HCT116 (cell line): ENCODE measurements around the gene TROAP.

Experiments
- CBX3 ChIP-seq: IDR thresholded peaks from 2 replicates; pipeline ENCODE4 v1.6.1; 2012; ENCODE audit warnings: low read depth
- CEBPB ChIP-seq: IDR thresholded peaks from 2 replicates; pipeline ENCODE4 v1.6.1; 2012; ENCODE audit warnings: low read depth
- CTCF ChIP-seq, 3 experiments: fragments of 200-600 bp in 1 of 3; sonication (generic) in 1 of 3; IDR thresholded peaks in 2 of 3; conservative IDR thresholded peaks in 1 of 3; 2 replicates each; pipeline ENCODE4 v1.5.1; 2012 to 2017; ENCODE audit warnings: low read depth in 2 of 3, low read length in 2 of 3, antibody characterized with exemption in 1 of 3, borderline replicate concordance in 1 of 3, control low read depth in 1 of 3, mild to moderate bottlenecking in 1 of 3, mixed read lengths in 1 of 3, mixed run types in 1 of 3, moderate library complexity in 1 of 3; ENCODE audit not compliant: insufficient read depth in 1 of 3
- ELF1 ChIP-seq: IDR thresholded peaks from 2 replicates; pipeline ENCODE4 v1.6.1; 2012; ENCODE audit warnings: low read depth, borderline replicate concordance
- POLR2A ChIP-seq: IDR thresholded peaks from 2 replicates; pipeline ENCODE4 v1.7.0; 2011; ENCODE audit warnings: borderline replicate concordance; ENCODE audit not compliant: insufficient read depth, insufficient read length; ENCODE audit errors: extremely low read depth
- POLR2AphosphoS5 ChIP-seq: IDR thresholded peaks from 2 replicates; pipeline ENCODE4 v1.6.1; 2011; ENCODE audit warnings: mild to moderate bottlenecking, low read depth, low read length, moderate library complexity
- SRF ChIP-seq: IDR thresholded peaks from 2 replicates; pipeline ENCODE4 v1.6.1; 2012; ENCODE audit warnings: low read depth

GRCh38 chr12:49334681-49335080, 11.6 kb downstream of the TROAP start:
- no peak for TF ChIP-seq POLR2AphosphoS5
- no peak for TF ChIP-seq CBX3
- no peak for TF ChIP-seq POLR2A
- TF ChIP-seq CEBPB, result no peak
- TF ChIP-seq ELF1, result no peak
- no peak for TF ChIP-seq CTCF (IDR thresholded peaks at IDR 0.05 in 2 of 3, conservative IDR thresholded peaks at IDR 0.05 in 1 of 3; ENCODE audit: borderline replicate concordance in 1 of 3, insufficient read depth in 1 of 3, low read depth in 2 of 3, low read length in 2 of 3)
- TF ChIP-seq SRF, result no peak
